ENCODE measurements around the gene BDP1.
"Not testable (repeated sequence)": the region's sequence is repeated elsewhere in the genome, so short reads cannot be mapped to it uniquely, and the experiment has no call there.

The BDP1 gene

GRCh38 chr5:71455427-71456361 lies at the start of gene BDP1:
Gene BDP1 (plus strand): TSS chr5:71455651. CDS start chr5:71455878, 227 bp downstream.
- DNase-seq: peak; percentile 59

GRCh38 chr5:71410088-71410487 lies 45.4 kb upstream of the BDP1 start:
- DNase-seq: not testable (repeated sequence)

GRCh38 chr5:71415626-71416025 lies 39.8 kb upstream of the BDP1 start:
- DNase-seq: not testable (repeated sequence)

- not testable (repeated sequence) for DNase-seq
These were observed 37.4 kb upstream of the BDP1 start for GRCh38 chr5:71418026-71418425.

- DNase-seq: not testable (repeated sequence)
These were observed 34.2 kb upstream of the BDP1 start for GRCh38 chr5:71421278-71421677.

GRCh38 chr5:71423896-71424295 lies 31.6 kb upstream of the BDP1 start:
- DNase-seq: not testable (repeated sequence)

GRCh38 chr5:71426686-71427474 lies 28.6 kb upstream of the BDP1 start:
- DNase-seq: not testable (repeated sequence)

GRCh38 chr5:71432410-71432809 lies 23.0 kb upstream of the BDP1 start:
- not testable (repeated sequence) for DNase-seq

GRCh38 chr5:71434825-71435224 lies 20.6 kb upstream of the BDP1 start:
- DNase-seq: not testable (repeated sequence)

- DNase-seq: not testable (repeated sequence)
These were observed 13.9 kb upstream of the BDP1 start for GRCh38 chr5:71441564-71441963.

GRCh38 chr5:71443891-71444290 lies 11.6 kb upstream of the BDP1 start:
- DNase-seq: not testable (repeated sequence)

- not testable (repeated sequence) for DNase-seq
These were observed 10.4 kb upstream of the BDP1 start for GRCh38 chr5:71445015-71445414.

- not testable (repeated sequence) for DNase-seq
These were observed 9.8 kb upstream of the BDP1 start for GRCh38 chr5:71445523-71446152.

GRCh38 chr5:71446540-71447216 lies 8.8 kb upstream of the BDP1 start:
- not testable (repeated sequence) for DNase-seq

- DNase-seq: peak; percentile 9
These were observed 8.1 kb upstream of the BDP1 start for GRCh38 chr5:71447218-71447808.

GRCh38 chr5:71452876-71453275 lies 2.6 kb upstream of the BDP1 start:
- no peak for DNase-seq

- DNase-seq: no peak
These were observed 538 bp upstream of the BDP1 start for GRCh38 chr5:71454913-71455312.

- DNase-seq: no peak
These were observed 902 bp downstream of the BDP1 start for GRCh38 chr5:71456362-71456743.

GRCh38 chr5:71457106-71457505 lies 1.7 kb downstream of the BDP1 start:
- no peak for DNase-seq

GRCh38 chr5:71460693-71461092 lies 5.2 kb downstream of the BDP1 start:
- no peak for DNase-seq

- no peak for DNase-seq
These were observed 5.9 kb downstream of the BDP1 start for GRCh38 chr5:71461360-71461759.

- DNase-seq: no peak
These were observed 15.7 kb downstream of the BDP1 start for GRCh38 chr5:71471193-71471592.
